DOHH2 (cell line): ENCODE data around the gene AADACL3.

ENCODE experiments used
- H3F3A ChIP-seq: fragments of 200-600 bp; sonication (generic), shearing (Covaris generic); 2 replicates; pipeline ENCODE4 v1.6.0; 2016; ENCODE audit warnings: antibody characterized with exemption, mild to moderate bottlenecking; ENCODE audit not compliant: control insufficient read depth, insufficient read depth
- H3K27ac ChIP-seq: fragments of 200-600 bp; sonication (generic); 2 replicates; pipeline ENCODE4 v1.5.1; 2014; ENCODE audit warnings: low read depth, mild to moderate bottlenecking, low read length, moderate library complexity
- H3K27me3 ChIP-seq: fragments of 200-600 bp; sonication (generic); 2 replicates; pipeline ENCODE4 v1.6.1; 2014; ENCODE audit warnings: mild to moderate bottlenecking, low read length, mixed read lengths; ENCODE audit not compliant: control insufficient read depth
- H3K36me3 ChIP-seq: fragments of 200-600 bp; sonication (generic); 2 replicates; pipeline ENCODE4 v1.6.1; 2014; ENCODE audit warnings: mild to moderate bottlenecking, low read length, moderate library complexity, mixed read lengths; ENCODE audit not compliant: control insufficient read depth
- H3K4me1 ChIP-seq: fragments of 200-600 bp; sonication (generic); 2 replicates; pipeline ENCODE4 v1.6.1; 2014; ENCODE audit warnings: mild to moderate bottlenecking, low read length, mixed read lengths; ENCODE audit not compliant: control insufficient read depth
- H3K4me2 ChIP-seq: fragments of 200-600 bp; sonication (generic); 2 replicates; pipeline ENCODE4 v1.6.0; 2014; ENCODE audit warnings: mild to moderate bottlenecking, low read length, moderate library complexity
- H3K4me3 ChIP-seq: fragments of 200-600 bp; sonication (generic); 2 replicates; pipeline ENCODE4 v1.5.1; 2014; ENCODE audit warnings: mild to moderate bottlenecking, low read length, mixed read lengths
- H3K79me2 ChIP-seq: fragments of 200-600 bp; sonication (generic); 2 replicates; pipeline ENCODE4 v1.6.1; 2014; ENCODE audit warnings: mild to moderate bottlenecking, low read length, mixed read lengths; ENCODE audit not compliant: control insufficient read depth
- H3K9me2 ChIP-seq: fragments of 200-600 bp; sonication (generic); replicated peaks from 2 replicates; pipeline ENCODE4 v1.6.1; 2014; ENCODE audit warnings: mild to moderate bottlenecking, low read length, mixed read lengths; ENCODE audit not compliant: control insufficient read depth
- H3K9me3 ChIP-seq: fragments of 200-600 bp; sonication (generic); 2 replicates; pipeline ENCODE4 v1.6.1; 2014; ENCODE audit warnings: antibody characterized with exemption, low read length, mixed read lengths; ENCODE audit not compliant: control insufficient read depth, insufficient read depth
- H4K20me1 ChIP-seq: fragments of 200-600 bp; sonication (generic); 2 replicates; pipeline ENCODE4 v1.6.0; 2014; ENCODE audit warnings: low read depth, mild to moderate bottlenecking, antibody characterized with exemption, low read length, moderate library complexity; ENCODE audit not compliant: control insufficient read depth, insufficient read depth
- EZH2phosphoT487 ChIP-seq: fragments of 200-600 bp; sonication (generic); IDR thresholded peaks from 2 replicates; pipeline ENCODE4 v1.6.1; 2017; ENCODE audit warnings: borderline replicate concordance, mild to moderate bottlenecking, antibody characterized with exemption, low read length, moderate library complexity, mixed read lengths
- TF ChIP-seq, protein P1 (sequence below): fragments of 200-600 bp; sonication (generic); IDR thresholded peaks from one replicate; pipeline ENCODE4 v1.5.1; 2014; ENCODE audit warnings: antibody characterized with exemption, mild to moderate bottlenecking, low read depth, low read length; ENCODE audit not compliant: poor library complexity, severe bottlenecking

AADACL3 gene

DNA sequence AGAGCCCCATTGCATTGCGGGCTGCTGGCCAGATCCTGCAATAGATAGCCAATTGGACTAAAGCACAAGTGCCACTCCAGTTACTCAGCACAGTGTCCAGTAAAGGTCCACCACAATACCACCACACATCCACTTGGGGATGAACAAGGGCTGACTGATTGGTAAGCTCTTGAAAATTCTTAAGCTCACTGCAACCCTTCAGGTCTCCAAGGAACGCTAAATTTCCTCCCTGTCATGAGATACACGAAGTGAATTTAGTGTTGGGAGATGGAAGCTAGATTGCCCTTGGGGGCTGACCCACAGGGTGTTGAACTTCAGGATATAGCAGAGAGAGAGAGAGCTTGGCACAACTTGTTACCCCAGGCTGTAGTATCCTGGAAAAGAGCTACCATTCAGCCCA, 9.8 kb upstream of the AADACL3 start:
- Histone ChIP-seq H4K20me1 (no peaks in the 10 kb centered on the region), H3K9me2 (no peaks in the 10 kb centered on the region), H3K4me1 (no peaks in the 10 kb centered on the region), H3K79me2 (no peaks in the 10 kb centered on the region), H3K9me3 (no peaks in the 10 kb centered on the region), H3K4me2 (no peak overlapping the region), H3K27me3 (no peaks in the 10 kb centered on the region), H3F3A (no peaks in the 10 kb centered on the region), H3K36me3 (no peaks in the 10 kb centered on the region), H3K4me3 (no peak overlapping the region), H3K27ac (no peak overlapping the region)
- TF ChIP-seq EZH2phosphoT487 = no peak
- TF ChIP-seq, protein P1, sequence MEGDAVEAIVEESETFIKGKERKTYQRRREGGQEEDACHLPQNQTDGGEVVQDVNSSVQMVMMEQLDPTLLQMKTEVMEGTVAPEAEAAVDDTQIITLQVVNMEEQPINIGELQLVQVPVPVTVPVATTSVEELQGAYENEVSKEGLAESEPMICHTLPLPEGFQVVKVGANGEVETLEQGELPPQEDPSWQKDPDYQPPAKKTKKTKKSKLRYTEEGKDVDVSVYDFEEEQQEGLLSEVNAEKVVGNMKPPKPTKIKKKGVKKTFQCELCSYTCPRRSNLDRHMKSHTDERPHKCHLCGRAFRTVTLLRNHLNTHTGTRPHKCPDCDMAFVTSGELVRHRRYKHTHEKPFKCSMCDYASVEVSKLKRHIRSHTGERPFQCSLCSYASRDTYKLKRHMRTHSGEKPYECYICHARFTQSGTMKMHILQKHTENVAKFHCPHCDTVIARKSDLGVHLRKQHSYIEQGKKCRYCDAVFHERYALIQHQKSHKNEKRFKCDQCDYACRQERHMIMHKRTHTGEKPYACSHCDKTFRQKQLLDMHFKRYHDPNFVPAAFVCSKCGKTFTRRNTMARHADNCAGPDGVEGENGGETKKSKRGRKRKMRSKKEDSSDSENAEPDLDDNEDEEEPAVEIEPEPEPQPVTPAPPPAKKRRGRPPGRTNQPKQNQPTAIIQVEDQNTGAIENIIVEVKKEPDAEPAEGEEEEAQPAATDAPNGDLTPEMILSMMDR = no peak

DNA sequence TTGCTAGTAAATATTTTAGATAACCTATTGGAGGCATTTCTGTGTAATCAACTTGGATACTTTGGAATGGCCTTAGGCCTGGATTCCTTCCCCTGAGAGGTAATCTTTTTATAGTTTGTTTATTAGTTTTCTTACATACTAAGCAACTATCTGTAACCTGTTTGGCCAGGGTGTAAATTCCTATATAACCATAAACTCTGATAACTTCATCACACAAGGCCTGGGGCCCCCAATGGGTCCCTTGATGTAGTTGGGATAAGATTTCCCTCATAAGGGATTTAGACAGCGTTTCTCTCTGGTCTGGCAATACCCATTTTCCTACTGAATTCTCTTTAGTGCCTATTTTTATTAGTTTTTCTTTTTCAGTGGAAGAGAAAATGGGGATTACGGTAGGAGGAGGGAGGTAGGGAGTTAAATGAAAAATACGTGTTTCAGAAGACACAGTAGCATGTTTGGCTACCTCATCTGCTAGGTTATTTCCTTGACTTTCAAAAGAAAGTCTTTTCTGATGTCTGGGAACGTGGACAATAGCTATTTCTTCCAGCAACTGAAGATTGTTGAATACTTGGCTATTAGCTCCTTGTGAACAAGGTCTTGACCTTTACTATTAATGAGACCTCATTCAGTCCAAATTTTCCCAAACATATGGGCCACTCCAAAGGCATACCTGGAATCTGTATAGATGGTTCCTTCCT, 7.4 kb upstream of the AADACL3 start:
- no peaks in the 10 kb centered on the region for H3K9me3 ChIP-seq
- H4K20me1 ChIP-seq = no peaks in the 10 kb centered on the region
- TF ChIP-seq EZH2phosphoT487 = no peak
- H3K79me2 ChIP-seq = no peaks in the 10 kb centered on the region
- H3K9me2 ChIP-seq = no peaks in the 10 kb centered on the region
- no peak overlapping the region for H3K27ac ChIP-seq
- no peak overlapping the region for H3K4me2 ChIP-seq
- no peaks in the 10 kb centered on the region for H3K27me3 ChIP-seq
- H3K4me1 ChIP-seq = no peaks in the 10 kb centered on the region
- H3K36me3 ChIP-seq = no peaks in the 10 kb centered on the region
- no peak overlapping the region for H3K4me3 ChIP-seq
- H3F3A ChIP-seq = no peaks in the 10 kb centered on the region

DNA sequence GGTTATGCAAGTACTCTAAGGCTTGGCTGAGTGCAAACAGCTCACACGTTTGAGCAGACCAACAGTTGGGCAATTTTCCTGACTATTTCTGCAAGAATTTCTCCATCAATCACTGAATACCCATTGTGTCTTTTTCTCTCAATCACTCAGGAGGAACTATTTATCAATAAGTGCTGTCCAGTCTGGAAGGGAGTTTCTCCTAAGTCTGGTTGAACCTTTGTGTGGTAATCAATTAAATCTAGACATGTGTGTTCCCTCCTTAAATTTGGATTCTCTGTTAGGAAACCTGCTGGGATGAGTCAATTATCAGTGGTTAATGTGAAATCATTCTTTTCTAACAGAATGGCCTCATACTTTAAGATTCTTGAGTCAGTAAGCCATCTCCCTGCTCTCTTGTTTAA, 6.8 kb upstream of the AADACL3 start:
- Histone ChIP-seq H3K27ac (no peak overlapping the region), H3K9me2 (no peaks in the 10 kb centered on the region), H3K27me3 (no peaks in the 10 kb centered on the region), H3K79me2 (no peaks in the 10 kb centered on the region), H3K4me3 (no peak overlapping the region), H3K4me1 (no peaks in the 10 kb centered on the region), H3K9me3 (no peaks in the 10 kb centered on the region), H3K4me2 (no peak overlapping the region), H3K36me3 (no peaks in the 10 kb centered on the region), H3F3A (no peaks in the 10 kb centered on the region), H4K20me1 (no peaks in the 10 kb centered on the region)
- no peak for TF ChIP-seq EZH2phosphoT487
- TF ChIP-seq, protein P1 = no peak

DNA sequence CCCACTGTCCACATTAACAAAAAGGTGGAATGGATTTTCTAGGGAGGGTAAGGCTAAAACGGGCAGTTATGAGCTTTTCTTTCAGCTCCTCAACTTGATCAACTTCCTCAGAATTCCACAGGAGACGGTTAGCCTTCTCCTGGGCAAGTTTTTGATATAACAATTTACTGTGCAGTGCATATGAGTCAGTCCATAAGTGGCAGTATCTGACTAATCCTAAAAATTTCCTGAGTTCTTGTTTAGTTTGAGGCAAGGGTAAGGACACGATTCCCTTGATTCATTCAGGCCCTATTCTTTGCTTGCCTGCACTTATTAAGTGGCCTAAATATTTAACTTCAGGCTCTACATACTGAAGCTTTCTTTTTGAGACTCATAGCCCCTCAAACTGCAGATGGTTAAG, 6.2 kb upstream of the AADACL3 start:
- H3K79me2 ChIP-seq = no peaks in the 10 kb centered on the region
- no peak for TF ChIP-seq EZH2phosphoT487
- TF ChIP-seq, protein P1 = no peak
- H3K4me2 ChIP-seq = no peak overlapping the region
- no peaks in the 10 kb centered on the region for H3K27me3 ChIP-seq
- H4K20me1 ChIP-seq = no peaks in the 10 kb centered on the region
- no peaks in the 10 kb centered on the region for H3K36me3 ChIP-seq
- no peaks in the 10 kb centered on the region for H3K4me1 ChIP-seq
- H3K4me3 ChIP-seq = no peak overlapping the region
- H3K27ac ChIP-seq = no peak overlapping the region
- no peaks in the 10 kb centered on the region for H3K9me3 ChIP-seq
- no peaks in the 10 kb centered on the region for H3F3A ChIP-seq
- H3K9me2 ChIP-seq = no peaks in the 10 kb centered on the region
